Measurements from ENCODE around the gene GHRL.

Gene GHRL

DNA sequence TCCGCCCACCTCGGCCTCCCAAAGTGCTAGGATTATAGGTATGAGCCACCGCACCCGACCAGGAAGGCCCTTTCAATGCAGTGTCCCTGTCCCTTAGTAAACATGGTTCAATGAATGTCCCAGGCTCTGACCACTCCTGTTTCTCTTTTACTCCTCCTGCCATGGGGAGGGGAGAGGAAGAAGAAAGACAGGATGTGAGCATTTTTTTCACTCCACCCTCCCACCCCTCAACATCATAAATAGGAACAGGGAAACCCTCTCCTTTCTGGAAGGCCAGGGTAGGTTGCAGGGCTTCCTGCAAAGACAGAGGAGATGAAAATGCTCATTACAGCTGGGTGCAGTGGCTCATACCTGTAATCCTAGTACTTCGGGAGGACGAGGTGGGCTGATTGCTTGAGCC lies 51.9 kb downstream of the GHRL start:
- no peak for DNase-seq

DNA sequence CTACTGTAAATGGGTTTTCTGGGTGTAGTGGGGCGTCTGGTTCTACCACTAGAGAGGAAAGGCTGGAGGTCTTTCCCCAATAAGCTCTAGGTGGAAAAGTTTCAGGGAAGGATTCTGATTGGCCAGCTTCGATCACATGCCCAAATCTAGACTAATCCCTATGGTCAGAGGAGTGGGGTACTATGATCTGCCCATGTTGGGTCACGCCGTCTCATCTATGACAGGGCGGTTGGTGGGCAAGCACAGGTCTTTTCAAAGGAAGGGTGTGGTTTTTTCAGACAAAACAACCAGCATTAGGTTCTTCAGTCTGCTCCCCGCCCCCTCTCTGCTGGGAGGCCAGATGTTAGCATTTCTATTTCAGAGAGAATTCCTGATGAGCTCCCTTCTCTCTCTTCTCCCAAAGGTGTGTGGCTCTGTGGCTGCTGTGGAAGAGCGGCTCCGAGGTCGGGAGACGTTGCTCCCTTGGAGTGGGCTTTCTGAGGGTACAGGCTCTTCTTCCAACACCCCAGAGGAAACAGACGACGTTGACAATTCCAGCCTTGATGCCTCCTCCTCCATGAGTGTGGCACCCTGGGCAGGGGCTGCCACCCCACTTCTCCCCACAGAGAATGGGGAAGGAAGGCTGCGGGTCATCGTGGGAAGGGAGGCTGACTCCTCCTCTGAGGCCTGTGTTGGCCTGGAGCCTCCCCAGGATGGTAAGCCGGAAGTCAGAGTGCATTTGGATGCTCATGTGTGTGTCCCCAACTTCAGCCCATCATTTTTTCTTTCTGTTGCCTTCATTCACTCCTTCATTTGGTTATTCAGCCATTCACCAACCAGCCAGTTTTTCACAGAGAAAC lies 54.2 kb downstream of the GHRL start:
- DNase-seq, result peak in 3 of 5 donors; percentile 16 to 71 (median 29)

Measured in T-helper 1 cell (primary cell).